ENCODE data around the gene CATSPER1. TPM values are rescaled to one million over a fixed set of nuclear protein-coding genes. Genes with fewer than 3 reads are reported as not detected.

CATSPER1 gene
- total RNA-seq, 1 experiment from 2014 or later, result 2.4 TPM

DNA sequence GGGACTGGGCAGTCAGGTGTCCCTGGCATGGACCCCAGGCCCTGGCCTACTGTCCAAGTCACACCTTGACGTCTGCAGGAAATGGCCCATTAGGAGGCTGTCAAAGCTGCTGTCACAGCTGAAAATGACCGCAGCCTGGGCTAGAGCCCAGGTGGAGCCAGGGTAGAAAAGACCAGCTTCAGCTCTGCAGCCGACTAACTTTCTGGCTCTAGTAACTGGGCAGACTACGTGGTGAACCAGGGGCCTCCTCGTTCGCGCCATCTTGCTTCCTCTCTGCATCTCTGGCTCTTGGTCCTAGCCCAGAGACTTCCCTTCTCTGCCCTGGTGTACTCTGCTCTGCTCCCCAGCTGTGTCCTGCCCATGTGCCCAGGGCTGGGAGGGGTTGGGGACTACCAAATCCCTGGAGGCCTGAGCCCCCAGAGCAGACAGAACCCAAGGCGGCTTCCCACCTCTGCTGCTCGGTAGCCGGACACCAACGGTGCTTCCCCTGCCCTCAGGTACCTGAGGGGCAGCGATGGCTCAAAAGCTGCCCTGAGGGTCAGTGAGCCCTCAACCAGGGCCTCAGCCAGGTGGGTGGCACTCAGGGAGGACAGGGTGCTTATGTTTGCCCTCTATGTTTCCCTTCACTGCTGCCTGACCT, 45.1 kb downstream of the CATSPER1 start:
- H3K4me2 ChIP-seq (ENCODE audit: low read length), result no peak overlapping the region
- no peak overlapping the region for H2AFZ ChIP-seq (ENCODE audit: low read depth, low read length, poor library complexity, severe bottlenecking)
- intact Hi-C loops (cut with micrococcal nuclease), result no loop called here
- BruUV-seq (replicated peaks), result no TSS peak
- ChIA-PET CTCF (no interaction called here), RAD21 (ENCODE audit: low non-redundant PET in 1 of 2, low total read pairs in 2 of 2, uncharacterized antibody in 2 of 2, unreplicated experiment in 2 of 2) (no interaction called here), POLR2A (no interaction called here)
- H3K27me3 ChIP-seq (ENCODE audit: insufficient read depth, low read length), result no peaks in the 10 kb centered on the region
- TF ChIP-seq RAD21 (IDR thresholded peaks at IDR 0.05; ENCODE audit: low read depth) (no peak), TCF7L2 (IDR thresholded peaks at IDR 0.05; ENCODE audit: borderline replicate concordance, extremely low read depth, insufficient read depth, insufficient read length) (no peak), EZH2phosphoT487 (IDR thresholded peaks at IDR 0.05; ENCODE audit: borderline replicate concordance) (no peak), POLR2AphosphoS5 (IDR thresholded peaks at IDR 0.05; ENCODE audit: low read depth, low read length) (no peak), EGR1 (IDR thresholded peaks at IDR 0.05; ENCODE audit: low read depth) (no peak), SP1 (IDR thresholded peaks at IDR 0.05; ENCODE audit: low read depth) (no peak), ZNF274 (IDR thresholded peaks at IDR 0.05; ENCODE audit: low read depth, low read length) (no peak), ZFX (IDR thresholded peaks at IDR 0.05) (no peak), SIN3A (IDR thresholded peaks at IDR 0.05; ENCODE audit: low read depth) (no peak), FOSL1 (IDR thresholded peaks at IDR 0.05; ENCODE audit: low read depth) (no peak)
- TF ChIP-seq, protein P1, sequence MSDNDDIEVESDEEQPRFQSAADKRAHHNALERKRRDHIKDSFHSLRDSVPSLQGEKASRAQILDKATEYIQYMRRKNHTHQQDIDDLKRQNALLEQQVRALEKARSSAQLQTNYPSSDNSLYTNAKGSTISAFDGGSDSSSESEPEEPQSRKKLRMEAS (IDR thresholded peaks at IDR 0.05), result no peak
- TF ChIP-seq, protein P2, sequence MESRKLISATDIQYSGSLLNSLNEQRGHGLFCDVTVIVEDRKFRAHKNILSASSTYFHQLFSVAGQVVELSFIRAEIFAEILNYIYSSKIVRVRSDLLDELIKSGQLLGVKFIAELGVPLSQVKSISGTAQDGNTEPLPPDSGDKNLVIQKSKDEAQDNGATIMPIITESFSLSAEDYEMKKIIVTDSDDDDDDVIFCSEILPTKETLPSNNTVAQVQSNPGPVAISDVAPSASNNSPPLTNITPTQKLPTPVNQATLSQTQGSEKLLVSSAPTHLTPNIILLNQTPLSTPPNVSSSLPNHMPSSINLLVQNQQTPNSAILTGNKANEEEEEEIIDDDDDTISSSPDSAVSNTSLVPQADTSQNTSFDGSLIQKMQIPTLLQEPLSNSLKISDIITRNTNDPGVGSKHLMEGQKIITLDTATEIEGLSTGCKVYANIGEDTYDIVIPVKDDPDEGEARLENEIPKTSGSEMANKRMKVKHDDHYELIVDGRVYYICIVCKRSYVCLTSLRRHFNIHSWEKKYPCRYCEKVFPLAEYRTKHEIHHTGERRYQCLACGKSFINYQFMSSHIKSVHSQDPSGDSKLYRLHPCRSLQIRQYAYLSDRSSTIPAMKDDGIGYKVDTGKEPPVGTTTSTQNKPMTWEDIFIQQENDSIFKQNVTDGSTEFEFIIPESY (IDR thresholded peaks at IDR 0.05; ENCODE audit: extremely low read depth, insufficient replicate concordance, low read length), result no peak
- TF ChIP-seq, protein P3, sequence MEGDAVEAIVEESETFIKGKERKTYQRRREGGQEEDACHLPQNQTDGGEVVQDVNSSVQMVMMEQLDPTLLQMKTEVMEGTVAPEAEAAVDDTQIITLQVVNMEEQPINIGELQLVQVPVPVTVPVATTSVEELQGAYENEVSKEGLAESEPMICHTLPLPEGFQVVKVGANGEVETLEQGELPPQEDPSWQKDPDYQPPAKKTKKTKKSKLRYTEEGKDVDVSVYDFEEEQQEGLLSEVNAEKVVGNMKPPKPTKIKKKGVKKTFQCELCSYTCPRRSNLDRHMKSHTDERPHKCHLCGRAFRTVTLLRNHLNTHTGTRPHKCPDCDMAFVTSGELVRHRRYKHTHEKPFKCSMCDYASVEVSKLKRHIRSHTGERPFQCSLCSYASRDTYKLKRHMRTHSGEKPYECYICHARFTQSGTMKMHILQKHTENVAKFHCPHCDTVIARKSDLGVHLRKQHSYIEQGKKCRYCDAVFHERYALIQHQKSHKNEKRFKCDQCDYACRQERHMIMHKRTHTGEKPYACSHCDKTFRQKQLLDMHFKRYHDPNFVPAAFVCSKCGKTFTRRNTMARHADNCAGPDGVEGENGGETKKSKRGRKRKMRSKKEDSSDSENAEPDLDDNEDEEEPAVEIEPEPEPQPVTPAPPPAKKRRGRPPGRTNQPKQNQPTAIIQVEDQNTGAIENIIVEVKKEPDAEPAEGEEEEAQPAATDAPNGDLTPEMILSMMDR (IDR thresholded peaks at IDR 0.05 in 2 of 3, conservative IDR thresholded peaks at IDR 0.05 in 1 of 3; ENCODE audit: borderline replicate concordance in 1 of 3, insufficient read depth in 1 of 3, low read depth in 2 of 3, low read length in 2 of 3), result no peak
- H3K4me3 ChIP-seq (replicated peaks in 1 of 2; ENCODE audit: low read depth in 1 of 2, low read length in 2 of 2), result no peak overlapping the region
- peaks cover 0 to 4% of the 10 kb centered on the region in 2 experiments; a peak in 1 of 4 replicates for H3K36me3 ChIP-seq (ENCODE audit: control insufficient read depth in 1 of 2, insufficient read depth in 2 of 2, low read length in 2 of 2)
- H3K4me1 ChIP-seq (ENCODE audit: control insufficient read depth in 1 of 2, insufficient read depth in 2 of 2, low read length in 2 of 2), result no peaks in the 10 kb centered on the region
- no peaks in the 10 kb centered on the region for H3K9me3 ChIP-seq (ENCODE audit: control insufficient read depth in 1 of 2, insufficient read depth in 1 of 2, low read depth in 1 of 2, low read length in 2 of 2)
- no peaks in the 10 kb centered on the region for H3K9me2 ChIP-seq (ENCODE audit: insufficient read depth)
- ATAC-seq (peak; percentile 17; the same call in 1 of the 2 replicates), DNase-seq (ENCODE audit: low read depth, low spot score) (no peak)
- no peaks in the 10 kb centered on the region for H3K79me2 ChIP-seq (ENCODE audit: insufficient read depth, low read length)
- no peak overlapping the region for H3K27ac ChIP-seq (ENCODE audit: low read depth, low read length)
- no peak overlapping the region for H3K9ac ChIP-seq (ENCODE audit: low read length)
- no peaks in the 10 kb centered on the region for H4K20me1 ChIP-seq (ENCODE audit: insufficient read depth)

Data from HCT116 (cell line).